Fibroblast of lung (primary cell): ENCODE data around the gene GTPBP6. TPM values are rescaled to one million over a fixed set of nuclear protein-coding genes. Genes with fewer than 3 reads are reported as not detected.
"Not testable (repeated sequence)": the region's sequence is repeated elsewhere in the genome, so short reads cannot be mapped to it uniquely, and the experiment has no call there.

Source experiments
- DNase-seq, 2 donors: peaks; one replicate each; pipeline versions ENCODE4 v3.0.0 to v3.0.0-alpha.2; 2010; ENCODE audit warnings: low read depth in 2 of 2
- H2AFZ ChIP-seq: 2 replicates; pipeline ENCODE4 v1.5.1; 2012; ENCODE audit warnings: low read length, control low read depth, inconsistent platforms
- H3K27ac ChIP-seq: 2 replicates; pipeline ENCODE4 v1.5.1; 2011; ENCODE audit warnings: low read length, control low read depth; ENCODE audit not compliant: insufficient read depth
- H3K27me3 ChIP-seq: 2 replicates; pipeline ENCODE4 v1.5.1; 2011; ENCODE audit warnings: mild to moderate bottlenecking, low read length; ENCODE audit not compliant: control insufficient read depth, insufficient read depth
- H3K36me3 ChIP-seq: 2 replicates; pipeline ENCODE4 v1.5.1; 2011; ENCODE audit warnings: low read length; ENCODE audit not compliant: control insufficient read depth, insufficient read depth
- H3K4me1 ChIP-seq: 2 replicates; pipeline ENCODE4 v1.5.1; 2011; ENCODE audit warnings: low read length; ENCODE audit not compliant: control insufficient read depth, insufficient read depth; ENCODE audit errors: extremely low read depth
- H3K4me2 ChIP-seq: 2 replicates; pipeline ENCODE4 v1.5.1; 2011; ENCODE audit warnings: low read length, control low read depth; ENCODE audit not compliant: insufficient read depth; ENCODE audit errors: extremely low read depth
- H3K4me3 ChIP-seq, 4 experiments: fragments of 200-600 bp in 1 of 4; sonication (generic) in 1 of 4; replicated peaks in 1 of 4; 2 replicates each; pipeline ENCODE4 v1.5.1; 2011 to 2016; ENCODE audit warnings: low read length in 4 of 4, low read depth in 3 of 4, mild to moderate bottlenecking in 3 of 4, control low read depth in 2 of 4, inconsistent platforms in 1 of 4, mixed read lengths in 1 of 4; ENCODE audit not compliant: insufficient read depth in 1 of 4; ENCODE audit errors: control extremely low read depth in 1 of 4
- H3K79me2 ChIP-seq: 2 replicates; pipeline ENCODE4 v1.5.1; 2012; ENCODE audit warnings: mild to moderate bottlenecking, low read length, inconsistent platforms; ENCODE audit not compliant: control insufficient read depth, insufficient read depth
- H3K9ac ChIP-seq: 2 replicates; pipeline ENCODE4 v1.5.1; 2011; ENCODE audit warnings: mild to moderate bottlenecking, low read length, control low read depth; ENCODE audit not compliant: insufficient read depth
- H3K9me3 ChIP-seq: 2 replicates; pipeline ENCODE4 v1.5.1; 2012; ENCODE audit warnings: low read depth, low read length; ENCODE audit not compliant: control insufficient read depth, insufficient read depth
- H4K20me1 ChIP-seq: 2 replicates; pipeline ENCODE4 v1.5.1; 2011; ENCODE audit warnings: low read length; ENCODE audit not compliant: control insufficient read depth, insufficient read depth; ENCODE audit errors: extremely low read depth
- CTCF ChIP-seq, 2 donors: IDR thresholded peaks in 1 of 2; conservative IDR thresholded peaks in 1 of 2; 1 replicate in 1 of 2; 2 replicates in 1 of 2; pipeline ENCODE4 v1.5.1; 2011 to 2012; ENCODE audit warnings: low read length in 2 of 2, control low read depth in 1 of 2, inconsistent platforms in 1 of 2, low read depth in 1 of 2, mild to moderate bottlenecking in 1 of 2
- EZH2 ChIP-seq: IDR thresholded peaks from 2 replicates; pipeline ENCODE4 v1.5.1; 2012; ENCODE audit warnings: low read length, control low read depth, mild to moderate bottlenecking; ENCODE audit errors: missing control alignments
- polyA plus RNA-seq, 2 donors: library from polyadenylated mRNA; depleted of rRNA in 1 of 2; stranded (reverse) in 1 of 2; unstranded in 1 of 2; fragments of >200 nt; gene quantifications; 2 replicates each; pipeline ENCODE4 v1.2.1, GENCODE V29; 2011 to 2012; ENCODE audit warnings: missing spikeins in 1 of 2
- total RNA-seq: library from RNA; depleted of rRNA; stranded (reverse); fragments of >200 nt; gene quantifications from 2 replicates; pipeline ENCODE4 v1.2.1, GENCODE V29; 2014

GTPBP6 gene
- total and polyA plus RNA-seq, 2 donors (not counting 1 experiment from before 2014, with no cell fraction given): 15.4 to 46.1 TPM

- Histone ChIP-seq H2AFZ (no peak overlapping the region), H3K4me1 (peaks cover 2% of the 10 kb centered on the region), H4K20me1 (no peaks in the 10 kb centered on the region), H3K9ac (no peak overlapping the region), H3K27ac (no peak overlapping the region), H3K27me3 (no peaks in the 10 kb centered on the region), H3K4me2 (no peak overlapping the region), H3K36me3 (peaks cover 1% of the 10 kb centered on the region), H3K4me3 (no peak overlapping the region), H3K9me3 (no peaks in the 10 kb centered on the region), H3K79me2 (no peaks in the 10 kb centered on the region)
- TF ChIP-seq CTCF (conservative IDR thresholded peaks at IDR 0.05 in 1 of 2, IDR thresholded peaks at IDR 0.05 in 1 of 2; ENCODE audit: low read depth in 1 of 2, low read length in 2 of 2) (no peak), EZH2 (no peak)
- DNase-seq: no peak
These were observed 12.1 kb upstream of the GTPBP6 start for GRCh38 chrX:330726-331150.

GRCh38 chrX:330141-330725 lies 11.6 kb upstream of the GTPBP6 start:
- H3K9me3 ChIP-seq, H3K4me2 ChIP-seq: not testable (repeated sequence)

GRCh38 chrX:329291-329910 lies 10.8 kb upstream of the GTPBP6 start:
- Histone ChIP-seq H2AFZ (no peak overlapping the region), H3K4me2 (no peak overlapping the region), H3K9me3 (no peaks in the 10 kb centered on the region), H3K4me1 (peaks cover 2% of the 10 kb centered on the region), H3K36me3 (peaks cover 1% of the 10 kb centered on the region), H3K27me3 (no peaks in the 10 kb centered on the region), H3K9ac (no peak overlapping the region), H3K4me3 (no peak overlapping the region), H4K20me1 (no peaks in the 10 kb centered on the region), H3K79me2 (no peaks in the 10 kb centered on the region), H3K27ac (no peak overlapping the region)
- no peak for TF ChIP-seq EZH2
- TF ChIP-seq CTCF (conservative IDR thresholded peaks at IDR 0.05 in 1 of 2, IDR thresholded peaks at IDR 0.05 in 1 of 2; ENCODE audit: low read depth in 1 of 2, low read length in 2 of 2): no peak
- no peak for DNase-seq

More at GRCh38 chrX:330141-330725, 11.6 kb upstream of the GTPBP6 start:
- not testable (repeated sequence) for H3K9ac ChIP-seq, H3K36me3 ChIP-seq, H4K20me1 ChIP-seq, H3K27ac ChIP-seq, H3K4me1 ChIP-seq, DNase-seq, H2AFZ ChIP-seq, H3K79me2 ChIP-seq, H3K4me3 ChIP-seq, H3K27me3 ChIP-seq
